Sigmoid colon (tissue), 7 donors: Measurements from ENCODE around the gene CNIH4. TPM values are rescaled to one million over a fixed set of nuclear protein-coding genes. Genes with fewer than 3 reads are reported as not detected.

Experiments
- DNase-seq: peaks from one replicate; pipeline ENCODE4 v3.0.0-alpha.2; 2019
- H3K27ac ChIP-seq, 4 donors: fragments of 200-600 bp; sonication (generic); one replicate each; pipeline ENCODE4 v1.5.1; 2016 to 2019; ENCODE audit warnings: mild to moderate bottlenecking in 1 of 4
- H3K27me3 ChIP-seq, 3 donors: fragments of 200-600 bp; sonication (generic); one replicate each; pipeline ENCODE4 v1.5.1; 2019; ENCODE audit warnings: mild to moderate bottlenecking in 1 of 3
- H3K36me3 ChIP-seq, 4 donors: fragments of 200-600 bp; sonication (generic); one replicate each; pipeline ENCODE4 v1.5.1; 2016 to 2019
- H3K4me1 ChIP-seq, 4 donors: fragments of 200-600 bp; sonication (generic); one replicate each; pipeline ENCODE4 v1.5.1; 2017 to 2019
- H3K4me3 ChIP-seq, 4 donors: fragments of 200-600 bp; sonication (generic); one replicate each; pipeline ENCODE4 v1.5.1; 2017 to 2019; ENCODE audit warnings: mild to moderate bottlenecking in 2 of 4, moderate library complexity in 1 of 4
- H3K9me3 ChIP-seq, 4 donors: fragments of 200-600 bp in 3 of 4; sonication (generic) in 3 of 4; one replicate each; pipeline versions ENCODE4 v1.5.1 to v1.6.1; 2013 to 2019
- CTCF ChIP-seq, 4 experiments: fragments of 450-650 bp in 3 of 4; fragments of 200-600 bp in 1 of 4; IDR thresholded peaks; one replicate each; pipeline ENCODE4 v1.5.1; 2016 to 2019; ENCODE audit warnings: antibody characterized with exemption in 4 of 4, mild to moderate bottlenecking in 3 of 4, moderate library complexity in 2 of 4
- EP300 ChIP-seq, 4 donors: sonication (generic); formaldehyde crosslinking; IDR thresholded peaks; one replicate each; pipeline ENCODE4 v1.6.1; 2017; ENCODE audit warnings: antibody characterized with exemption in 4 of 4
- POLR2A ChIP-seq, 2 donors: fragments of 450-650 bp; IDR thresholded peaks; one replicate each; pipeline ENCODE4 v1.6.1; 2016; ENCODE audit warnings: antibody characterized with exemption in 2 of 2, mild to moderate bottlenecking in 2 of 2, moderate library complexity in 2 of 2
- POLR2AphosphoS5 ChIP-seq, 4 donors: sonication (generic); formaldehyde crosslinking; IDR thresholded peaks; one replicate each; pipeline ENCODE4 v1.6.1; 2017; ENCODE audit warnings: antibody characterized with exemption in 4 of 4
- whole genome bisulfite sequencing, 2 donors: extraction: QIAGEN DNeasy Blood & Tissue Kit; methylation state at CpG; one replicate each; pipeline ENCODE4 v1.1.7; 2013; 5-methylcytosine and 5-hydroxymethylcytosine counted together
- intact Hi-C: fragments of 100-400 bp; cut with DNase I; formaldehyde crosslinking; loops from one replicate; pipeline ENCODE4 v1.15.1; 2023
- polyA plus RNA-seq, 3 donors: library from polyadenylated mRNA; stranded (reverse); fragments of 200-250 nt; gene quantifications; one replicate each; pipeline ENCODE4 v1.2.3, GENCODE V29; 2013
- total RNA-seq, 4 donors: library from RNA; depleted of rRNA; stranded (reverse); fragments of >200 nt; gene quantifications; one replicate each; pipeline ENCODE4 v1.1.0, GENCODE V29; 2016
- donor health status: healthy with polysubstance abuse.
- donor health status: Bipolar disorder and iron deficiency.
- donor health status: healthy.

CNIH4 gene
- total and polyA plus RNA-seq, 7 donors, result 26.0 to 65.5 (median 37.2) TPM

- H3K36me3 ChIP-seq, result peaks cover 0 to 71% (median 24%) of the 10 kb centered on the region in 4 donors
- no peaks in the 10 kb centered on the region for H3K27me3 ChIP-seq
- no peaks in the 10 kb centered on the region for H3K4me1 ChIP-seq
- TF ChIP-seq EP300 (IDR thresholded peaks at IDR 0.05), result no peak
- no peak for TF ChIP-seq POLR2AphosphoS5 (IDR thresholded peaks at IDR 0.05)
- TF ChIP-seq POLR2A (IDR thresholded peaks at IDR 0.05), result no peak
- no peak for TF ChIP-seq CTCF (IDR thresholded peaks at IDR 0.05)
- WGBS, 2 donors, result 87 to 96% methylated on average over 2 of the region's 2 CpGs
- no peak overlapping the region for H3K4me3 ChIP-seq
- no peak overlapping the region for H3K27ac ChIP-seq
- no peak for DNase-seq
- H3K9me3 ChIP-seq, result no peaks in the 10 kb centered on the region
- intact Hi-C loops, result no loop called here
These were observed 31.3 kb downstream of the CNIH4 start for GRCh38 chr1:224387943-224388342.

GRCh38 chr1:224390517-224390916 is 33.8 kb downstream of the CNIH4 start:
- no peak for DNase-seq
- Histone ChIP-seq H3K36me3 (peaks cover 14 to 97% (median 41%) of the 10 kb centered on the region in 4 donors), H3K4me1 (no peaks in the 10 kb centered on the region), H3K27me3 (no peaks in the 10 kb centered on the region), H3K9me3 (no peaks in the 10 kb centered on the region), H3K4me3 (no peak overlapping the region), H3K27ac (no peak overlapping the region)
- intact Hi-C loops, result loop anchor here (10.0 kb wide), 1 partner anchor 106 kb away; no protein-coding TSS in a partner anchor
- no peak for TF ChIP-seq POLR2AphosphoS5 (IDR thresholded peaks at IDR 0.05)
- no peak for TF ChIP-seq POLR2A (IDR thresholded peaks at IDR 0.05)
- WGBS, 2 donors, result 93% methylated on average over 5 of the region's 5 CpGs

- Histone ChIP-seq H3K4me1 (no peaks in the 10 kb centered on the region), H3K27me3 (no peaks in the 10 kb centered on the region), H3K36me3 (peaks cover 14 to 100% (median 48%) of the 10 kb centered on the region in 4 donors), H3K9me3 (no peaks in the 10 kb centered on the region), H3K27ac (no peak overlapping the region), H3K4me3 (no peak overlapping the region)
- WGBS, 2 donors, result 81 to 91% methylated on average over 4 of the region's 4 CpGs
- TF ChIP-seq POLR2AphosphoS5 (IDR thresholded peaks at IDR 0.05) (no peak), EP300 (IDR thresholded peaks at IDR 0.05) (no peak), CTCF (IDR thresholded peaks at IDR 0.05) (no peak), POLR2A (IDR thresholded peaks at IDR 0.05) (no peak)
- no peak for DNase-seq
- intact Hi-C loops, result loop anchor here (10.0 kb wide), 1 partner anchor 108 kb away; no protein-coding TSS in a partner anchor
These were observed 36.0 kb downstream of the CNIH4 start for GRCh38 chr1:224392411-224393249.

GRCh38 chr1:224393294-224393693 is 36.6 kb downstream of the CNIH4 start:
- Histone ChIP-seq H3K27me3 (no peaks in the 10 kb centered on the region), H3K4me1 (no peaks in the 10 kb centered on the region), H3K4me3 (no peak overlapping the region), H3K36me3 (peaks cover 14 to 100% (median 51%) of the 10 kb centered on the region in 4 donors), H3K27ac (no peak overlapping the region), H3K9me3 (no peaks in the 10 kb centered on the region)
- intact Hi-C loops, result loop anchor here (10.0 kb wide), 1 partner anchor 108 kb away; no protein-coding TSS in a partner anchor
- no peak for DNase-seq
- 88 to 89% methylated on average over 3 of the region's 3 CpGs for WGBS, 2 donors
- TF ChIP-seq POLR2A (IDR thresholded peaks at IDR 0.05), result no peak
- TF ChIP-seq EP300 (IDR thresholded peaks at IDR 0.05), result no peak
- TF ChIP-seq CTCF (IDR thresholded peaks at IDR 0.05), result no peak
- TF ChIP-seq POLR2AphosphoS5 (IDR thresholded peaks at IDR 0.05), result no peak

GRCh38 chr1:224399887-224400286 is 43.2 kb downstream of the CNIH4 start:
- no peak overlapping the region for H3K4me3 ChIP-seq
- H3K36me3 ChIP-seq, result peaks cover 19 to 96% (median 54%) of the 10 kb centered on the region in 4 donors
- H3K27ac ChIP-seq, result no peak overlapping the region
- intact Hi-C loops, result loop anchor here (10.0 kb wide), 1 partner anchor 115 kb away; no protein-coding TSS in a partner anchor
- WGBS, 2 donors, result 15 to 68% methylated on average over 1 of the region's 1 CpG
- H3K9me3 ChIP-seq, result no peaks in the 10 kb centered on the region
- no peaks in the 10 kb centered on the region for H3K27me3 ChIP-seq
- DNase-seq, result no peak
- TF ChIP-seq CTCF (IDR thresholded peaks at IDR 0.05) (no peak), EP300 (IDR thresholded peaks at IDR 0.05) (no peak), POLR2AphosphoS5 (IDR thresholded peaks at IDR 0.05) (no peak), POLR2A (IDR thresholded peaks at IDR 0.05) (no peak)
- no peaks in the 10 kb centered on the region for H3K4me1 ChIP-seq
